A549 treated with CORT108297 at 1 μM for 4 hours (cell line): ENCODE data around the gene ITGA7. TPM values are rescaled to one million over a fixed set of nuclear protein-coding genes. Genes with fewer than 3 reads are reported as not detected.

Experiments
- total RNA-seq: library from RNA; stranded (reverse); fragments of 200-300 nt; extraction: Qiagen RNA extraction; gene quantifications from 5 replicates; pipeline ENCODE4 v1.2.3, GENCODE V29; 2022

Gene ITGA7
- 1.0 to 1.5 TPM (median 1.3 TPM) in 5 replicates for total RNA-seq

GRCh38 chr12:55707841-55708694, at the start of gene ITGA7:
Gene ITGA7, minus strand, starts transcription at chr12:55707904. Its CDS starts 222 bp downstream, at chr12:55707682.

GRCh38 chr12:55742719-55743405, 35.2 kb upstream of the ITGA7 start, which contains the start of gene GDF11:
Gene GDF11, plus strand, starts transcription at chr12:55743122. Its CDS starts 195 bp downstream, at chr12:55743317.

GRCh38 chr12:55728939-55729818, 21.5 kb upstream of the ITGA7 start, which contains the start of gene CD63:
Gene CD63, minus strand, starts transcription at chr12:55729009. Its CDS starts 668 bp downstream, at chr12:55728341.

GRCh38 chr12:55720071-55720564, 12.4 kb upstream of the ITGA7 start, which contains the start of gene RDH5:
Gene RDH5, plus strand, starts transcription at chr12:55720393. Its CDS starts 792 bp downstream, at chr12:55721185.

GRCh38 chr12:55715833-55716581, 8.3 kb upstream of the ITGA7 start, which contains the start of gene BLOC1S1:
Gene BLOC1S1, plus strand, starts transcription at chr12:55716046. Its CDS starts 6 bp downstream, at chr12:55716052.

GRCh38 chr12:55636853-55637252, 70.9 kb downstream of the ITGA7 start, which contains the start of gene OR10P1:
Gene OR10P1, plus strand, starts transcription at chr12:55636892. Its CDS starts 0 bp downstream, at chr12:55636892.

Other genes starting within 250 kb of the ITGA7 start
- gene OR6C70, start 237.8 kb downstream of the ITGA7 start, total RNA-seq = not detected in 5 replicates
- gene OR6C68, start 215.5 kb downstream of the ITGA7 start, total RNA-seq = not detected in 5 replicates
- not detected in 5 replicates for gene OR6C4, start 158.3 kb downstream of the ITGA7 start, total RNA-seq
- gene OR2AP1, start 135.4 kb downstream of the ITGA7 start, total RNA-seq = not detected in 5 replicates
- not detected in 5 replicates for gene OR10P1, start 71.0 kb downstream of the ITGA7 start, total RNA-seq
- 122 to 154 TPM (median 152 TPM) in 5 replicates for gene BLOC1S1, start 8.1 kb upstream of the ITGA7 start, total RNA-seq
- gene RDH5, start 12.5 kb upstream of the ITGA7 start, total RNA-seq = 1.9 to 2.9 TPM (median 2.2 TPM) in 5 replicates
- 670 to 749 TPM (median 714 TPM) in 5 replicates for gene CD63, start 21.1 kb upstream of the ITGA7 start, total RNA-seq
- gene GDF11, start 35.2 kb upstream of the ITGA7 start, total RNA-seq = 2.4 to 5.3 TPM (median 5.0 TPM) in 5 replicates
- gene SARNP, start 109.8 kb upstream of the ITGA7 start, total RNA-seq = 89.2 to 145 TPM (median 91.9 TPM) in 5 replicates
- 78.5 to 105 TPM (median 98.4 TPM) in 5 replicates for gene ORMDL2, start 110.1 kb upstream of the ITGA7 start, total RNA-seq
- 16.9 to 23.8 TPM (median 21.3 TPM) in 5 replicates for gene DNAJC14, start 121.7 kb upstream of the ITGA7 start, total RNA-seq
- gene MMP19, start 135.0 kb upstream of the ITGA7 start, total RNA-seq = 0.07 to 0.31 TPM (median 0.22 TPM) in 5 replicates
- gene PYM1, start 220.0 kb upstream of the ITGA7 start, total RNA-seq = 37.2 to 39.7 TPM (median 38.6 TPM) in 5 replicates
- gene DGKA, start 223.3 kb upstream of the ITGA7 start, total RNA-seq = 14.3 to 21.8 TPM (median 17.7 TPM) in 5 replicates